Measurements from ENCODE around the gene RAB11A. TPM values are rescaled to one million over a fixed set of nuclear protein-coding genes. Genes with fewer than 3 reads are reported as not detected.

The RAB11A gene
- total RNA-seq, 4 donors from 2014 or later, result 25.5 to 322 (median 134) TPM

GRCh38 chr15:65925338-65925737, 56.0 kb downstream of the RAB11A start:
- Histone ChIP-seq H3K4me1 (no peaks in the 10 kb centered on the region), H3K36me3 (no peaks in the 10 kb centered on the region), H3K4me3 (no peak overlapping the region), H3K27ac (no peak overlapping the region), H3K27me3 (no peaks in the 10 kb centered on the region), H3K9me3 (no peaks in the 10 kb centered on the region)
- intact Hi-C loops (cut with DNase I; ENCODE audit: low total_unique reads) (no loop called here), in situ Hi-C loops (cut with MboI; ENCODE audit: low pct_ligation_motif_present in 1 of 4, low pct_unique_long_range_greater_than_20kb in 1 of 4, low sequenced_read_pairs in 3 of 4) (no loop called here)
- DNase-seq, result no peak
- no peak for TF ChIP-seq CTCF (IDR thresholded peaks at IDR 0.05)
- TF ChIP-seq POLR2AphosphoS5 (IDR thresholded peaks at IDR 0.05), result no peak
- no peak for TF ChIP-seq EP300 (IDR thresholded peaks at IDR 0.05; ENCODE audit: low read depth)
- no peak for TF ChIP-seq POLR2A (IDR thresholded peaks at IDR 0.05)
- 86 to 100% methylated on average over 1 of the region's 1 CpG for WGBS, 2 donors (ENCODE audit: low coverage in 1 of 2)

- Histone ChIP-seq H3K27ac (no peak overlapping the region), H3K36me3 (no peaks in the 10 kb centered on the region), H3K4me1 (no peaks in the 10 kb centered on the region), H3K27me3 (no peaks in the 10 kb centered on the region), H3K9me3 (no peaks in the 10 kb centered on the region), H3K4me3 (no peak overlapping the region)
- WGBS, 2 donors (ENCODE audit: low coverage in 1 of 2), result 100% methylated on average over 1 of the region's 1 CpG; no CpG with 5 or more reads in 1 of the 2 donors
- intact Hi-C loops (cut with DNase I; ENCODE audit: low total_unique reads) (no loop called here), in situ Hi-C loops (cut with MboI; ENCODE audit: low pct_ligation_motif_present in 1 of 4, low pct_unique_long_range_greater_than_20kb in 1 of 4, low sequenced_read_pairs in 3 of 4) (no loop called here)
- DNase-seq, result no peak
- TF ChIP-seq POLR2A (IDR thresholded peaks at IDR 0.05), result no peak
- TF ChIP-seq CTCF (IDR thresholded peaks at IDR 0.05), result no peak
- TF ChIP-seq EP300 (IDR thresholded peaks at IDR 0.05; ENCODE audit: low read depth), result no peak
- TF ChIP-seq POLR2AphosphoS5 (IDR thresholded peaks at IDR 0.05), result no peak
Measured at GRCh38 chr15:65926459-65926858, 57.2 kb downstream of the RAB11A start.

- Histone ChIP-seq H3K9me3 (no peaks in the 10 kb centered on the region), H3K4me3 (no peak overlapping the region), H3K27ac (no peak overlapping the region), H3K4me1 (no peaks in the 10 kb centered on the region), H3K36me3 (no peaks in the 10 kb centered on the region), H3K27me3 (no peaks in the 10 kb centered on the region)
- in situ Hi-C loops (cut with MboI; ENCODE audit: low pct_ligation_motif_present in 1 of 4, low pct_unique_long_range_greater_than_20kb in 1 of 4, low sequenced_read_pairs in 3 of 4) (no loop called here), intact Hi-C loops (cut with DNase I; ENCODE audit: low total_unique reads) (no loop called here)
- DNase-seq, result no peak
- 95% methylated on average over 1 of the region's 1 CpG; no CpG with 5 or more reads in 1 of the 2 donors for WGBS, 2 donors (ENCODE audit: low coverage in 1 of 2)
- TF ChIP-seq EP300 (IDR thresholded peaks at IDR 0.05; ENCODE audit: low read depth) (no peak), POLR2A (IDR thresholded peaks at IDR 0.05) (no peak), POLR2AphosphoS5 (IDR thresholded peaks at IDR 0.05) (no peak), CTCF (IDR thresholded peaks at IDR 0.05) (no peak)
Measured at GRCh38 chr15:65926899-65927298, 57.6 kb downstream of the RAB11A start.

GRCh38 chr15:65927545-65927944, 58.3 kb downstream of the RAB11A start:
- Histone ChIP-seq H3K27ac (no peak overlapping the region), H3K4me1 (no peaks in the 10 kb centered on the region), H3K36me3 (no peaks in the 10 kb centered on the region), H3K4me3 (no peak overlapping the region), H3K9me3 (no peaks in the 10 kb centered on the region), H3K27me3 (no peaks in the 10 kb centered on the region)
- in situ Hi-C loops (cut with MboI; ENCODE audit: low pct_ligation_motif_present in 1 of 4, low pct_unique_long_range_greater_than_20kb in 1 of 4, low sequenced_read_pairs in 3 of 4) (no loop called here), intact Hi-C loops (cut with DNase I; ENCODE audit: low total_unique reads) (no loop called here)
- no peak for DNase-seq
- TF ChIP-seq CTCF (IDR thresholded peaks at IDR 0.05) (no peak), EP300 (IDR thresholded peaks at IDR 0.05; ENCODE audit: low read depth) (no peak), POLR2A (IDR thresholded peaks at IDR 0.05) (no peak), POLR2AphosphoS5 (IDR thresholded peaks at IDR 0.05) (no peak)
- 56 to 83% methylated on average over 2 of the region's 2 CpGs for WGBS, 2 donors (ENCODE audit: low coverage in 1 of 2)

All from transverse colon (tissue), 4 donors.